Caco-2 (cell line): ENCODE data around the gene DMBT1. TPM values are rescaled to one million over a fixed set of nuclear protein-coding genes. Genes with fewer than 3 reads are reported as not detected.

Experiments used
- BruUV-seq: library from RNA; stranded (reverse); fragments of 400-500 nt; replicated peaks from 2 replicates; lab custom pipeline; 2021; lab: Mats Ljungman, UMichigan
- CTCF ChIA-PET: fragments of 300-600 bp; sonication (Branson Sonifier 250); formaldehyde crosslinking; loops from one replicate; lab custom pipeline; 2022; ENCODE audit warnings: antibody characterized with exemption; lab: Charles Lee
- POLR2A ChIA-PET: fragments of 300-600 bp; sonication (Branson Sonifier 250); formaldehyde crosslinking; loops from one replicate; lab custom pipeline; 2022; ENCODE audit warnings: antibody characterized with exemption; lab: Charles Lee
- DNase-seq, 2 experiments: peaks; one replicate each; pipeline versions ENCODE4 v3.0.0 to v3.0.0-alpha.2; 2020 to 2022
- H3K27me3 ChIP-seq: replicated peaks from 2 replicates; pipeline ENCODE4 v1.6.0; 2011; ENCODE audit warnings: low read length; ENCODE audit not compliant: control insufficient read depth, insufficient read depth
- H3K36me3 ChIP-seq: 2 replicates; pipeline ENCODE4 v1.5.1; 2011; ENCODE audit warnings: low read length; ENCODE audit not compliant: control insufficient read depth, insufficient read depth
- H3K4me1 ChIP-seq: fragments of 250-450 bp; sonication (Bioruptor Pico); 2 replicates; pipeline ENCODE4 v1.5.1; 2020; ENCODE audit warnings: mild to moderate bottlenecking
- H3K4me3 ChIP-seq: 2 replicates; pipeline ENCODE4 v1.5.1; 2011; ENCODE audit warnings: low read depth, mild to moderate bottlenecking, control low read depth, low read length
- H3K9me3 ChIP-seq: fragments of 250-450 bp; sonication (Bioruptor Pico); 2 replicates; pipeline ENCODE4 v1.5.1; 2020; ENCODE audit warnings: mild to moderate bottlenecking, moderate library complexity
- H3K27ac Mint-ChIP-seq: one replicate; pipeline ENCODE4 v1.8.0; 2022; ENCODE audit warnings: mixed read lengths; ENCODE audit not compliant: unreplicated experiment
- H3K27me3 Mint-ChIP-seq: one replicate; pipeline ENCODE4 v1.8.0; 2022; ENCODE audit warnings: mixed read lengths; ENCODE audit not compliant: insufficient read depth, unreplicated experiment
- H3K36me3 Mint-ChIP-seq: one replicate; pipeline ENCODE4 v1.8.0; 2022; ENCODE audit warnings: mild to moderate bottlenecking, mixed read lengths; ENCODE audit not compliant: insufficient read depth, unreplicated experiment
- H3K4me1 Mint-ChIP-seq: one replicate; pipeline ENCODE4 v1.8.0; 2022; ENCODE audit warnings: low read depth, mixed read lengths; ENCODE audit not compliant: unreplicated experiment
- H3K4me3 Mint-ChIP-seq: one replicate; pipeline ENCODE4 v1.8.0; 2022; ENCODE audit warnings: mild to moderate bottlenecking, moderate library complexity, mixed read lengths; ENCODE audit not compliant: unreplicated experiment
- H3K9me3 Mint-ChIP-seq: one replicate; pipeline ENCODE4 v1.8.0; 2022; ENCODE audit warnings: mixed read lengths; ENCODE audit not compliant: unreplicated experiment
- CTCF ChIP-seq, 2 experiments: fragments of 200-600 bp in 1 of 2; IDR thresholded peaks; 1 replicate in 1 of 2; 2 replicates in 1 of 2; pipeline versions ENCODE4 v1.5.1 to v1.8.0; 2011 to 2022; ENCODE audit warnings: antibody characterized with exemption in 1 of 2, control low read depth in 1 of 2, inconsistent platforms in 1 of 2, low read depth in 1 of 2, low read length in 1 of 2, mild to moderate bottlenecking in 1 of 2, moderate library complexity in 1 of 2; ENCODE audit not compliant: insufficient read depth in 1 of 2, severe bottlenecking in 1 of 2, unreplicated experiment in 1 of 2
- intact Hi-C: fragments of 100-400 bp; cut with micrococcal nuclease; formaldehyde crosslinking; loops from one replicate; pipeline ENCODE4 v1.10.0; 2022; ENCODE audit not compliant: unreplicated experiment
- total RNA-seq: library from RNA; stranded (reverse); gene quantifications from 2 replicates; pipeline ENCODE4 v1.2.3, GENCODE V29; 2022

DMBT1 gene
- total RNA-seq, 1 experiment from 2014 or later, result not detected

GRCh38 chr10:122665329-122665860, 104.8 kb downstream of the DMBT1 start:
- no peaks in the 10 kb centered on the region for H3K36me3 ChIP-seq
- DNase-seq, result no peak
- intact Hi-C loops, result no loop called here
- H3K4me1 Mint-ChIP-seq, result no peaks in the 10 kb centered on the region
- no peaks in the 10 kb centered on the region for H3K4me1 ChIP-seq
- H3K9me3 Mint-ChIP-seq, result no peaks in the 10 kb centered on the region
- no peaks in the 10 kb centered on the region for H3K9me3 ChIP-seq
- no peak overlapping the region for H3K4me3 ChIP-seq
- CTCF ChIA-PET, result no interaction called here
- no peaks in the 10 kb centered on the region for H3K36me3 Mint-ChIP-seq
- no peaks in the 10 kb centered on the region; the same call in none of the 2 replicates for H3K27me3 ChIP-seq
- H3K27ac Mint-ChIP-seq, result no peak overlapping the region
- POLR2A ChIA-PET, result no interaction called here
- H3K4me3 Mint-ChIP-seq, result no peak overlapping the region
- BruUV-seq, result no TSS peak
- H3K27me3 Mint-ChIP-seq, result peaks cover 27% of the 10 kb centered on the region
- no peak for TF ChIP-seq CTCF (IDR thresholded peaks at IDR 0.05; ENCODE audit: insufficient read depth in 1 of 2, low read depth in 1 of 2, low read length in 1 of 2, severe bottlenecking in 1 of 2, unreplicated experiment in 1 of 2)

GRCh38 chr10:122665946-122666345, 105.4 kb downstream of the DMBT1 start:
- Mint-ChIP-seq H3K9me3 (no peaks in the 10 kb centered on the region), H3K27ac (no peak overlapping the region), H3K36me3 (no peaks in the 10 kb centered on the region), H3K4me3 (no peak overlapping the region), H3K4me1 (no peaks in the 10 kb centered on the region), H3K27me3 (peaks cover 26% of the 10 kb centered on the region)
- BruUV-seq, result no TSS peak
- no peaks in the 10 kb centered on the region; the same call in none of the 2 replicates for H3K27me3 ChIP-seq
- no peaks in the 10 kb centered on the region for H3K9me3 ChIP-seq
- no peak overlapping the region for H3K4me3 ChIP-seq
- intact Hi-C loops, result no loop called here
- no peak for TF ChIP-seq CTCF (IDR thresholded peaks at IDR 0.05; ENCODE audit: insufficient read depth in 1 of 2, low read depth in 1 of 2, low read length in 1 of 2, severe bottlenecking in 1 of 2, unreplicated experiment in 1 of 2)
- H3K4me1 ChIP-seq, result no peaks in the 10 kb centered on the region
- no peaks in the 10 kb centered on the region for H3K36me3 ChIP-seq
- DNase-seq, result no peak
- ChIA-PET CTCF (no interaction called here), POLR2A (no interaction called here)

GRCh38 chr10:122669045-122669444, 108.5 kb downstream of the DMBT1 start:
- Mint-ChIP-seq H3K9me3 (no peaks in the 10 kb centered on the region), H3K27ac (no peak overlapping the region), H3K4me3 (no peak overlapping the region), H3K36me3 (no peaks in the 10 kb centered on the region), H3K27me3 (peaks cover 30% of the 10 kb centered on the region), H3K4me1 (no peaks in the 10 kb centered on the region)
- no peak for TF ChIP-seq CTCF (IDR thresholded peaks at IDR 0.05; ENCODE audit: insufficient read depth in 1 of 2, low read depth in 1 of 2, low read length in 1 of 2, severe bottlenecking in 1 of 2, unreplicated experiment in 1 of 2)
- Histone ChIP-seq H3K4me3 (no peak overlapping the region), H3K4me1 (no peaks in the 10 kb centered on the region), H3K36me3 (no peaks in the 10 kb centered on the region), H3K9me3 (no peaks in the 10 kb centered on the region), H3K27me3 (no peaks in the 10 kb centered on the region; the same call in none of the 2 replicates)
- no TSS peak for BruUV-seq
- CTCF ChIA-PET, result no interaction called here
- DNase-seq, result no peak
- POLR2A ChIA-PET, result no interaction called here
- intact Hi-C loops, result no loop called here
